GM18867 (cell line): ENCODE measurements around the gene BRF1.
A peak's percentile ranks its signal among the peaks of the same experiment; 100 is the strongest.

ENCODE experiments used
- ATAC-seq: cut with Tn5 transposase; IDR thresholded peaks from one replicate; pipeline ENCODE4 v1.9.1; 2021; ENCODE audit warnings: mild to moderate bottlenecking, moderate library complexity; ENCODE audit not compliant: unreplicated experiment

The BRF1 gene

GRCh38 chr14:105180592-105181548, 119.9 kb downstream of the BRF1 start, which contains the start of gene NUDT14:
Gene NUDT14, minus strand, starts transcription at chr14:105181312. Its CDS starts 103 bp downstream, at chr14:105181209.
- ATAC-seq, result peak; percentile 57

GRCh38 chr14:105179191-105179590, 121.6 kb downstream of the BRF1 start:
- ATAC-seq, result no peak

- no peak for ATAC-seq
These were observed 122.0 kb downstream of the BRF1 start for GRCh38 chr14:105178868-105179140.

GRCh38 chr14:105178069-105178867, 122.5 kb downstream of the BRF1 start:
- ATAC-seq, result no peak

- no peak for ATAC-seq
These were observed 123.7 kb downstream of the BRF1 start for GRCh38 chr14:105177082-105177481.

- ATAC-seq, result no peak
These were observed 124.3 kb downstream of the BRF1 start for GRCh38 chr14:105176513-105176912.

- no peak for ATAC-seq
These were observed 126.6 kb downstream of the BRF1 start for GRCh38 chr14:105173901-105174894.

GRCh38 chr14:105173145-105173544, 127.7 kb downstream of the BRF1 start:
- no peak for ATAC-seq

- ATAC-seq, result no peak
These were observed 128.3 kb downstream of the BRF1 start for GRCh38 chr14:105172476-105172875.

GRCh38 chr14:105171004-105171673, 129.7 kb downstream of the BRF1 start:
- no peak for ATAC-seq

- ATAC-seq, result no peak
These were observed 130.8 kb downstream of the BRF1 start for GRCh38 chr14:105169776-105170655.

- ATAC-seq, result no peak
These were observed 131.8 kb downstream of the BRF1 start for GRCh38 chr14:105168979-105169507.

GRCh38 chr14:105168496-105168978, 132.3 kb downstream of the BRF1 start, which contains the start of gene JAG2:
Gene JAG2, minus strand, starts transcription at chr14:105168776. Its CDS starts 356 bp downstream, at chr14:105168420.
- ATAC-seq, result no peak

- no peak for ATAC-seq
These were observed 132.7 kb downstream of the BRF1 start for GRCh38 chr14:105168093-105168420.

GRCh38 chr14:105167303-105168092, 133.3 kb downstream of the BRF1 start:
- ATAC-seq, result no peak

- ATAC-seq, result no peak
These were observed 134.1 kb downstream of the BRF1 start for GRCh38 chr14:105166571-105167302.

- no peak for ATAC-seq
These were observed 134.9 kb downstream of the BRF1 start for GRCh38 chr14:105165761-105166485.
